Activated CD4-positive, CD25-positive, alpha-beta regulatory T cell (primary cell): Measurements from ENCODE around the gene BCL6B.

ENCODE experiments used
- DNase-seq, 4 experiments: peaks; one replicate each; lab custom pipeline; 2025; lab: John Stamatoyannopoulos, UW

The BCL6B gene

GRCh38 chr17:7010523-7010922 lies 12.3 kb upstream of the BCL6B start:
- DNase-seq: no peak

- DNase-seq: no peak
These were observed 11.4 kb upstream of the BCL6B start for GRCh38 chr17:7011415-7011814.

- no peak for DNase-seq
These were observed 11.0 kb upstream of the BCL6B start for GRCh38 chr17:7011942-7012254.

GRCh38 chr17:7014261-7014994 lies 8.4 kb upstream of the BCL6B start:
- DNase-seq: peak; percentile 92 to 97 (median 95)

- peak in 3 of 4 experiments; percentile 35 to 37 (median 36) for DNase-seq
These were observed 7.6 kb upstream of the BCL6B start for GRCh38 chr17:7014995-7015958.

- DNase-seq: no peak
These were observed 6.4 kb upstream of the BCL6B start for GRCh38 chr17:7016418-7016817.

GRCh38 chr17:7016886-7017826 lies 5.7 kb upstream of the BCL6B start:
- no peak for DNase-seq

- DNase-seq: no peak
These were observed 5.0 kb upstream of the BCL6B start for GRCh38 chr17:7017827-7018200.

- DNase-seq: no peak
These were observed 4.4 kb upstream of the BCL6B start for GRCh38 chr17:7018331-7018964.

GRCh38 chr17:7019367-7019766 lies 3.5 kb upstream of the BCL6B start:
- no peak for DNase-seq

GRCh38 chr17:7019839-7020519 lies 2.9 kb upstream of the BCL6B start:
- no peak for DNase-seq

GRCh38 chr17:7020894-7021664 lies 1.8 kb upstream of the BCL6B start:
- DNase-seq: no peak

GRCh38 chr17:7021993-7022778 lies 664 bp upstream of the BCL6B start:
- peak; percentile 56 to 75 (median 62) for DNase-seq

GRCh38 chr17:7023576-7024401 lies 939 bp downstream of the BCL6B start:
- DNase-seq: peak; percentile 77 to 92 (median 81)

GRCh38 chr17:7024402-7024785 lies 1.5 kb downstream of the BCL6B start:
- no peak for DNase-seq

GRCh38 chr17:7025245-7025644 lies 2.4 kb downstream of the BCL6B start:
- DNase-seq: no peak

- DNase-seq: no peak
These were observed 3.7 kb downstream of the BCL6B start for GRCh38 chr17:7026471-7027115.

- DNase-seq: no peak
These were observed 4.5 kb downstream of the BCL6B start for GRCh38 chr17:7027335-7027734.
